Thoracic aorta (tissue), 2 donors: ENCODE results near the gene IL10RB. TPM values are rescaled to one million over a fixed set of nuclear protein-coding genes. Genes with fewer than 3 reads are reported as not detected.

ENCODE experiments used
- ATAC-seq: fragments of 150-250 bp; one replicate; pipeline ENCODE4 v1.8.0; 2017; ENCODE audit warnings: low read depth; ENCODE audit not compliant: insufficient number of reproducible peaks, low FRiP score
- DNase-seq: peaks from one replicate; pipeline ENCODE4 v3.0.0-alpha.2; 2020; ENCODE audit warnings: low spot score
- H3K27ac ChIP-seq, 2 donors: fragments of 200-600 bp; sonication (generic); 1 replicate in 1 of 2; 2 replicates in 1 of 2; pipeline ENCODE4 v1.5.1; 2016; ENCODE audit warnings: mild to moderate bottlenecking in 2 of 2, moderate library complexity in 2 of 2
- H3K27me3 ChIP-seq: fragments of 200-600 bp; sonication (generic); replicated peaks from 2 replicates; pipeline ENCODE4 v1.6.0; 2016; ENCODE audit warnings: mild to moderate bottlenecking; ENCODE audit not compliant: insufficient read depth
- H3K36me3 ChIP-seq: fragments of 200-600 bp; sonication (generic); one replicate; pipeline ENCODE4 v1.5.1; 2016
- H3K4me1 ChIP-seq, 2 donors: fragments of 200-600 bp; sonication (generic); 1 replicate in 1 of 2; 2 replicates in 1 of 2; pipeline versions ENCODE4 v1.5.1 to v1.6.0; 2016; ENCODE audit warnings: low read depth in 2 of 2, mild to moderate bottlenecking in 1 of 2; ENCODE audit not compliant: control insufficient read depth in 1 of 2
- H3K4me3 ChIP-seq: fragments of 200-600 bp; sonication (generic); 2 replicates; pipeline ENCODE4 v1.5.1; 2016; ENCODE audit warnings: mild to moderate bottlenecking
- H3K9me3 ChIP-seq: fragments of 200-600 bp; sonication (generic); 2 replicates; pipeline ENCODE4 v1.5.1; 2016
- CTCF ChIP-seq: fragments of 200-600 bp; sonication (generic); IDR thresholded peaks from one replicate; pipeline ENCODE4 v1.5.1; 2019; ENCODE audit warnings: antibody characterized with exemption
- total RNA-seq, 2 donors: library from RNA; depleted of rRNA; stranded (reverse); fragments of >200 nt; gene quantifications; one replicate each; pipeline versions ENCODE4 v1.1.0 to v1.2.3, GENCODE V29; 2016

IL10RB gene
- total RNA-seq, 2 donors from 2014 or later = 13.0 to 33.6 TPM

- H3K9me3 ChIP-seq = no peaks in the 10 kb centered on the region
- ATAC-seq (no peak), DNase-seq (no peak)
- H3K4me1 ChIP-seq = no peaks in the 10 kb centered on the region
- H3K36me3 ChIP-seq = peaks cover 32% of the 10 kb centered on the region
- H3K27ac ChIP-seq = no peak overlapping the region
- TF ChIP-seq CTCF = no peak
- H3K27me3 ChIP-seq = no peaks in the 10 kb centered on the region
- H3K4me3 ChIP-seq = no peak overlapping the region
These were observed 27.0 kb downstream of the IL10RB start for GRCh38 chr21:33293136-33293535.

GRCh38 chr21:33293811-33294216 is 27.6 kb downstream of the IL10RB start:
- no peaks in the 10 kb centered on the region for H3K4me1 ChIP-seq
- H3K4me3 ChIP-seq = no peak overlapping the region
- no peaks in the 10 kb centered on the region for H3K9me3 ChIP-seq
- H3K27ac ChIP-seq = no peak overlapping the region
- no peak for DNase-seq
- H3K36me3 ChIP-seq = peaks cover 32% of the 10 kb centered on the region
- ATAC-seq = no peak
- no peaks in the 10 kb centered on the region for H3K27me3 ChIP-seq
- TF ChIP-seq CTCF = no peak

- Histone ChIP-seq H3K36me3 (peaks cover 26% of the 10 kb centered on the region), H3K4me3 (no peak overlapping the region), H3K9me3 (no peaks in the 10 kb centered on the region), H3K4me1 (no peaks in the 10 kb centered on the region), H3K27ac (no peak overlapping the region), H3K27me3 (no peaks in the 10 kb centered on the region)
- DNase-seq (no peak), ATAC-seq (no peak)
- TF ChIP-seq CTCF = no peak
These were observed 30.0 kb downstream of the IL10RB start for GRCh38 chr21:33296156-33296555.

GRCh38 chr21:33299181-33299752 is 33.1 kb downstream of the IL10RB start:
- no peak overlapping the region for H3K4me3 ChIP-seq
- no peak for DNase-seq
- H3K9me3 ChIP-seq = no peaks in the 10 kb centered on the region
- no peak overlapping the region for H3K27ac ChIP-seq
- H3K27me3 ChIP-seq = no peaks in the 10 kb centered on the region
- H3K4me1 ChIP-seq = no peaks in the 10 kb centered on the region
- H3K36me3 ChIP-seq = peaks cover 7% of the 10 kb centered on the region
- TF ChIP-seq CTCF = no peak
- ATAC-seq = no peak

GRCh38 chr21:33300701-33301631 is 34.8 kb downstream of the IL10RB start:
- H3K27ac ChIP-seq = peak overlapping the region; percentile 37 to 52

More at GRCh38 chr21:33300701-33301631, 34.8 kb downstream of the IL10RB start:
- H3K27me3 ChIP-seq = no peaks in the 10 kb centered on the region
- peaks cover 7% of the 10 kb centered on the region for H3K36me3 ChIP-seq
- H3K4me1 ChIP-seq = no peaks in the 10 kb centered on the region
- no peak for TF ChIP-seq CTCF
- no peak for DNase-seq
- no peaks in the 10 kb centered on the region for H3K9me3 ChIP-seq
- H3K4me3 ChIP-seq = no peak overlapping the region
- ATAC-seq = no peak
